ENCODE results near the gene FDX2. TPM values are rescaled to one million over a fixed set of nuclear protein-coding genes. Genes with fewer than 3 reads are reported as not detected.

FDX2 gene
- total RNA-seq, 1 experiment from 2014 or later, result 79.5 TPM

- Histone ChIP-seq H4K20me1 (ENCODE audit: low read length) (no peaks in the 10 kb centered on the region), H3K27ac (ENCODE audit: low read length) (no peak overlapping the region), H3K9me2 (replicated peaks; ENCODE audit: low read length) (no peaks in the 10 kb centered on the region), H3K79me2 (ENCODE audit: low read length) (no peaks in the 10 kb centered on the region), H3K27me3 (ENCODE audit: low read length) (no peaks in the 10 kb centered on the region), H3K4me2 (ENCODE audit: low read length) (no peak overlapping the region), H3K36me3 (ENCODE audit: low read depth, low read length) (no peaks in the 10 kb centered on the region), H3K4me1 (ENCODE audit: insufficient read depth, low read length) (peaks cover 7% of the 10 kb centered on the region), H2AFZ (ENCODE audit: low read length) (no peak overlapping the region), H3K9ac (ENCODE audit: low read length) (no peak overlapping the region), H3K9me3 (ENCODE audit: low read length) (no peaks in the 10 kb centered on the region), H3F3A (ENCODE audit: low read length, unreplicated experiment) (no peaks in the 10 kb centered on the region), H3K4me3 (ENCODE audit: low read length) (no peak overlapping the region)
- BruUV-seq (replicated peaks), result no TSS peak
- intact Hi-C loops (cut with micrococcal nuclease), result no loop called here
- POLR2A ChIA-PET (ENCODE audit: unreplicated experiment), result no interaction called here
- ATAC-seq (no peak), DNase-seq (no peak)
- CTCF ChIA-PET, result no interaction called here
- TF ChIP-seq CTCF (conservative IDR thresholded peaks at IDR 0.05; ENCODE audit: low read depth, low read length), result no peak
These were observed 36.9 kb downstream of the FDX2 start for GRCh38 chr19:10278935-10279334.

- Histone ChIP-seq H3F3A (ENCODE audit: low read length, unreplicated experiment) (no peaks in the 10 kb centered on the region), H3K27ac (ENCODE audit: low read length) (no peak overlapping the region), H4K20me1 (ENCODE audit: low read length) (no peaks in the 10 kb centered on the region), H3K27me3 (ENCODE audit: low read length) (no peaks in the 10 kb centered on the region), H3K36me3 (ENCODE audit: low read depth, low read length) (no peaks in the 10 kb centered on the region), H3K4me3 (ENCODE audit: low read length) (no peak overlapping the region), H2AFZ (ENCODE audit: low read length) (no peak overlapping the region), H3K9ac (ENCODE audit: low read length) (no peak overlapping the region), H3K9me3 (ENCODE audit: low read length) (no peaks in the 10 kb centered on the region), H3K4me1 (ENCODE audit: insufficient read depth, low read length) (peaks cover 1% of the 10 kb centered on the region), H3K9me2 (replicated peaks; ENCODE audit: low read length) (no peaks in the 10 kb centered on the region), H3K4me2 (ENCODE audit: low read length) (no peak overlapping the region), H3K79me2 (ENCODE audit: low read length) (no peaks in the 10 kb centered on the region)
- ChIA-PET POLR2A (ENCODE audit: unreplicated experiment) (no interaction called here), CTCF (no interaction called here)
- DNase-seq (no peak), ATAC-seq (no peak)
- TF ChIP-seq EZH2 (IDR thresholded peaks at IDR 0.05; ENCODE audit: low read length, unreplicated experiment) (no peak), EZH2phosphoT487 (IDR thresholded peaks at IDR 0.05; ENCODE audit: borderline replicate concordance, low read length) (no peak), CTCF (conservative IDR thresholded peaks at IDR 0.05; ENCODE audit: low read depth, low read length) (no peak)
- intact Hi-C loops (cut with micrococcal nuclease), result no loop called here
- BruUV-seq (replicated peaks), result no TSS peak
These were observed 37.8 kb downstream of the FDX2 start for GRCh38 chr19:10277795-10278589.

- Histone ChIP-seq H3K4me3 (ENCODE audit: low read length) (no peak overlapping the region), H3K9ac (ENCODE audit: low read length) (no peak overlapping the region), H3K27me3 (ENCODE audit: low read length) (no peaks in the 10 kb centered on the region), H4K20me1 (ENCODE audit: low read length) (no peaks in the 10 kb centered on the region), H3K4me2 (ENCODE audit: low read length) (no peak overlapping the region), H3K27ac (ENCODE audit: low read length) (no peak overlapping the region), H3F3A (ENCODE audit: low read length, unreplicated experiment) (no peaks in the 10 kb centered on the region), H3K36me3 (ENCODE audit: low read depth, low read length) (no peaks in the 10 kb centered on the region), H3K9me3 (ENCODE audit: low read length) (no peaks in the 10 kb centered on the region), H3K4me1 (ENCODE audit: insufficient read depth, low read length) (peaks cover 22% of the 10 kb centered on the region), H2AFZ (ENCODE audit: low read length) (no peak overlapping the region), H3K79me2 (ENCODE audit: low read length) (no peaks in the 10 kb centered on the region), H3K9me2 (replicated peaks; ENCODE audit: low read length) (no peaks in the 10 kb centered on the region)
- intact Hi-C loops (cut with micrococcal nuclease), result no loop called here
- ATAC-seq (no peak), DNase-seq (no peak)
- CTCF ChIA-PET, result no interaction called here
- TF ChIP-seq CTCF (conservative IDR thresholded peaks at IDR 0.05; ENCODE audit: low read depth, low read length) (no peak), EZH2phosphoT487 (IDR thresholded peaks at IDR 0.05; ENCODE audit: borderline replicate concordance, low read length) (no peak), EZH2 (IDR thresholded peaks at IDR 0.05; ENCODE audit: low read length, unreplicated experiment) (no peak)
- POLR2A ChIA-PET (ENCODE audit: unreplicated experiment), result no interaction called here
- no TSS peak for BruUV-seq (replicated peaks)
These were observed 41.2 kb downstream of the FDX2 start for GRCh38 chr19:10274589-10274988.
